HCT116 (cell line): ENCODE data around the gene SUGP2. TPM values are rescaled to one million over a fixed set of nuclear protein-coding genes. Genes with fewer than 3 reads are reported as not detected.

Experiments used
- ATAC-seq: fragments of 200-7000 bp; cut with Tn5 transposase; 2 replicates; pipeline ENCODE4 v1.9.1; 2020; ENCODE audit warnings: mild to moderate bottlenecking, moderate library complexity
- BruUV-seq: library from RNA; stranded (reverse); fragments of 400-500 nt; replicated peaks from 2 replicates; lab custom pipeline; 2021; lab: Mats Ljungman, UMichigan
- CTCF ChIA-PET: fragments of 300-600 bp; sonication (Branson Sonifier 250); formaldehyde crosslinking; loops from one replicate; lab custom pipeline; 2021; ENCODE audit warnings: antibody characterized with exemption; lab: Charles Lee
- POLR2A ChIA-PET: fragments of 300-600, 350-600 bp; sonication (Branson Sonifier 250); formaldehyde crosslinking; loops from one replicate; lab custom pipeline; 2021; ENCODE audit warnings: antibody characterized with exemption; lab: Charles Lee
- RAD21 ChIA-PET, 2 experiments: fragments of 300-600 bp; sonication (Branson Sonifier 250); formaldehyde crosslinking; loops; one replicate each; lab custom pipeline; 2023; ENCODE audit warnings: low total read pairs in 2 of 2; ENCODE audit not compliant: uncharacterized antibody in 2 of 2, unreplicated experiment in 2 of 2, low non-redundant PET in 1 of 2; lab: Charles Lee
- DNase-seq: peaks from one replicate; pipeline ENCODE4 v3.0.0-alpha.2; 2010; ENCODE audit warnings: low read depth, low spot score
- H2AFZ ChIP-seq: fragments of 200-600 bp; shearing (Covaris generic), sonication (generic); 2 replicates; pipeline ENCODE4 v1.6.1; 2017; ENCODE audit warnings: low read depth, mixed run types, mixed read lengths, antibody characterized with exemption, low read length; ENCODE audit not compliant: poor library complexity, severe bottlenecking
- H3K27ac ChIP-seq: 2 replicates; pipeline ENCODE4 v1.5.1; 2012; ENCODE audit warnings: low read depth, low read length
- H3K27me3 ChIP-seq: fragments of 200-600 bp; sonication (generic); 2 replicates; pipeline ENCODE4 v1.6.1; 2016; ENCODE audit warnings: mixed run types, low read length, mixed read lengths; ENCODE audit not compliant: insufficient read depth
- H3K36me3 ChIP-seq, 2 experiments: fragments of 200-500 bp in 1 of 2; fragments of 200-600 bp in 1 of 2; sonication (Bioruptor generic) in 1 of 2; sonication (generic) in 1 of 2; 2 replicates each; pipeline versions ENCODE4 v1.5.1 to v1.6.1; 2014 to 2016; ENCODE audit warnings: low read length in 2 of 2, inconsistent platforms in 1 of 2, mixed read lengths in 1 of 2, mixed run types in 1 of 2; ENCODE audit not compliant: insufficient read depth in 2 of 2, control insufficient read depth in 1 of 2
- H3K4me1 ChIP-seq, 2 experiments: fragments of 200-600 bp in 1 of 2; sonication (generic) in 1 of 2; 2 replicates each; pipeline versions ENCODE4 v1.5.1 to v1.6.1; 2012 to 2017; ENCODE audit warnings: low read length in 2 of 2, inconsistent platforms in 1 of 2, mild to moderate bottlenecking in 1 of 2, mixed read lengths in 1 of 2, mixed run types in 1 of 2, moderate library complexity in 1 of 2; ENCODE audit not compliant: insufficient read depth in 2 of 2, control insufficient read depth in 1 of 2
- H3K4me2 ChIP-seq: fragments of 200-600 bp; sonication (generic); 2 replicates; pipeline ENCODE4 v1.6.1; 2017; ENCODE audit warnings: mixed run types, low read length, mixed read lengths
- H3K4me3 ChIP-seq, 2 experiments: fragments of 200-600 bp in 1 of 2; sonication (generic) in 1 of 2; replicated peaks in 1 of 2; 2 replicates each; pipeline ENCODE4 v1.5.1; 2011 to 2016; ENCODE audit warnings: low read length in 2 of 2, control low read depth in 1 of 2, low read depth in 1 of 2, mild to moderate bottlenecking in 1 of 2, mixed read lengths in 1 of 2, mixed run types in 1 of 2
- H3K79me2 ChIP-seq: fragments of 200-600 bp; sonication (generic); 2 replicates; pipeline ENCODE4 v1.6.1; 2017; ENCODE audit warnings: mild to moderate bottlenecking, mixed run types, low read length, moderate library complexity, mixed read lengths; ENCODE audit not compliant: insufficient read depth
- H3K9ac ChIP-seq: fragments of 200-600 bp; sonication (generic); 2 replicates; pipeline ENCODE4 v1.6.1; 2016; ENCODE audit warnings: low read length, mixed read lengths
- H3K9me2 ChIP-seq: fragments of 200-600 bp; sonication (generic), shearing (Covaris generic); 2 replicates; pipeline ENCODE4 v1.6.1; 2017; ENCODE audit warnings: mixed run types, mild to moderate bottlenecking, moderate library complexity; ENCODE audit not compliant: insufficient read depth
- H3K9me3 ChIP-seq, 2 experiments: fragments of 200-500 bp in 1 of 2; fragments of 200-600 bp in 1 of 2; sonication (Bioruptor generic) in 1 of 2; sonication (generic) in 1 of 2; 2 replicates each; pipeline ENCODE4 v1.6.1; 2014 to 2017; ENCODE audit warnings: low read length in 2 of 2, mixed read lengths in 2 of 2, inconsistent platforms in 1 of 2, low read depth in 1 of 2, mild to moderate bottlenecking in 1 of 2, mixed run types in 1 of 2, moderate library complexity in 1 of 2; ENCODE audit not compliant: control insufficient read depth in 1 of 2, insufficient read depth in 1 of 2
- H4K20me1 ChIP-seq: fragments of 200-600 bp; sonication (generic), shearing (Covaris generic); 2 replicates; pipeline ENCODE4 v1.6.1; 2017; ENCODE audit warnings: mixed run types, mild to moderate bottlenecking, moderate library complexity; ENCODE audit not compliant: insufficient read depth
- CBX3 ChIP-seq: IDR thresholded peaks from 2 replicates; pipeline ENCODE4 v1.6.1; 2012; ENCODE audit warnings: low read depth
- CEBPB ChIP-seq: IDR thresholded peaks from 2 replicates; pipeline ENCODE4 v1.6.1; 2012; ENCODE audit warnings: low read depth
- CTCF ChIP-seq, 3 experiments: fragments of 200-600 bp in 1 of 3; sonication (generic) in 1 of 3; IDR thresholded peaks in 2 of 3; conservative IDR thresholded peaks in 1 of 3; 2 replicates each; pipeline ENCODE4 v1.5.1; 2012 to 2017; ENCODE audit warnings: low read depth in 2 of 3, low read length in 2 of 3, antibody characterized with exemption in 1 of 3, borderline replicate concordance in 1 of 3, control low read depth in 1 of 3, mild to moderate bottlenecking in 1 of 3, mixed read lengths in 1 of 3, mixed run types in 1 of 3, moderate library complexity in 1 of 3; ENCODE audit not compliant: insufficient read depth in 1 of 3
- EGR1 ChIP-seq: IDR thresholded peaks from 2 replicates; pipeline ENCODE4 v1.6.1; 2012; ENCODE audit warnings: low read depth
- ELF1 ChIP-seq: IDR thresholded peaks from 2 replicates; pipeline ENCODE4 v1.6.1; 2012; ENCODE audit warnings: low read depth, borderline replicate concordance
- JUND ChIP-seq: IDR thresholded peaks from 2 replicates; pipeline ENCODE4 v1.6.1; 2012
- POLR2AphosphoS5 ChIP-seq: IDR thresholded peaks from 2 replicates; pipeline ENCODE4 v1.6.1; 2011; ENCODE audit warnings: mild to moderate bottlenecking, low read depth, low read length, moderate library complexity
- SP1 ChIP-seq: IDR thresholded peaks from 2 replicates; pipeline ENCODE4 v1.6.1; 2012; ENCODE audit warnings: low read depth
- SRF ChIP-seq: IDR thresholded peaks from 2 replicates; pipeline ENCODE4 v1.6.1; 2012; ENCODE audit warnings: low read depth
- YY1 ChIP-seq: IDR thresholded peaks from 2 replicates; pipeline ENCODE4 v1.6.1; 2011; ENCODE audit warnings: low read length, low read depth, moderate library complexity, mild to moderate bottlenecking; ENCODE audit not compliant: insufficient replicate concordance; ENCODE audit errors: extremely low read depth
- ZNF274 ChIP-seq: fragments of 200-500 bp; sonication (Bioruptor generic); IDR thresholded peaks from 2 replicates; pipeline ENCODE4 v1.6.1; 2014; ENCODE audit warnings: mild to moderate bottlenecking, low read depth, low read length, inconsistent platforms
- intact Hi-C: fragments of 100-400 bp; cut with micrococcal nuclease; formaldehyde crosslinking; loops from 2 replicates; pipeline ENCODE4 v1.10.0; 2022
- total RNA-seq: library from RNA; stranded (reverse); gene quantifications from one replicate; pipeline ENCODE4 v1.2.1, GENCODE V29; 2021; ENCODE audit not compliant: unreplicated experiment
- TF ChIP-seq, protein P1 (sequence below): IDR thresholded peaks from 2 replicates; pipeline ENCODE4 v1.6.1; 2012

Gene SUGP2
- total RNA-seq, 1 experiment from 2014 or later, result 82.4 TPM

- Histone ChIP-seq H3K4me3 (no peak overlapping the region), H3K36me3 (peaks cover 6 to 9% of the 10 kb centered on the region in 2 experiments; a peak in 1 of 4 replicates), H3K27ac (no peak overlapping the region), H3K79me2 (no peaks in the 10 kb centered on the region), H3K9me3 (no peaks in the 10 kb centered on the region), H2AFZ (no peak overlapping the region), H3K4me2 (no peak overlapping the region), H3K9ac (no peak overlapping the region), H4K20me1 (no peaks in the 10 kb centered on the region), H3K4me1 (peaks cover 0 to 9% of the 10 kb centered on the region in 2 experiments; a peak in 1 of 4 replicates), H3K9me2 (no peaks in the 10 kb centered on the region), H3K27me3 (no peaks in the 10 kb centered on the region)
- no peak for TF ChIP-seq YY1
- no peak for TF ChIP-seq CEBPB
- no peak for TF ChIP-seq SP1
- TF ChIP-seq ZNF274, result no peak
- TF ChIP-seq POLR2AphosphoS5, result no peak
- no peak for TF ChIP-seq CBX3
- TF ChIP-seq EGR1, result no peak
- TF ChIP-seq CTCF (IDR thresholded peaks at IDR 0.05 in 2 of 3, conservative IDR thresholded peaks at IDR 0.05 in 1 of 3; ENCODE audit: borderline replicate concordance in 1 of 3, insufficient read depth in 1 of 3, low read depth in 2 of 3, low read length in 2 of 3), result no peak
- TF ChIP-seq, protein P1, sequence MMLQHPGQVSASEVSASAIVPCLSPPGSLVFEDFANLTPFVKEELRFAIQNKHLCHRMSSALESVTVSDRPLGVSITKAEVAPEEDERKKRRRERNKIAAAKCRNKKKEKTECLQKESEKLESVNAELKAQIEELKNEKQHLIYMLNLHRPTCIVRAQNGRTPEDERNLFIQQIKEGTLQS, result no peak
- no peak for TF ChIP-seq JUND
- no peak for TF ChIP-seq SRF
- TF ChIP-seq ELF1, result no peak
- intact Hi-C loops, result loop anchor here (2.0 kb wide), 2 partner anchors 47 to 69 kb away; partner anchors contain the start of genes COPE, DDX49 and HOMER3
- BruUV-seq, result no TSS peak
- RAD21 ChIA-PET, result interaction anchor here (0.5 to 1.3 kb wide), 6 partner anchors 48 to 108 kb away, joined by 3 to 6 read pairs (median 4); partner anchors contain the start of genes COPE (in 1 of the 2) and DDX49 (in 1 of the 2)
- POLR2A ChIA-PET, result interaction anchor here (1.3 to 1.8 kb wide), 2 partner anchors 69 to 71 kb away, joined by 5 to 10 read pairs; partner anchors contain the start of genes COPE and DDX49
- ATAC-seq, result no peak
- DNase-seq, result no peak
- CTCF ChIA-PET, result interaction anchor here (1.0 to 2.8 kb wide), 11 partner anchors 8 to 397 kb away, joined by 3 to 33 read pairs (median 4); partner anchors contain the start of genes COPE, DDX49 and SLC25A42
Measured at GRCh38 chr19:18987456-18987855, 45.9 kb downstream of the SUGP2 start.
